RWPE1 (cell line): Measurements from ENCODE around the gene OR9Q1.

Source experiments
- CTCF ChIA-PET: fragments of 350-600 bp; sonication (Branson Sonifier 250); formaldehyde crosslinking; extraction: SDS; loops from one replicate; lab custom pipeline; 2021; lab: Yijun Ruan, JAX
- POLR2A ChIA-PET: fragments of 400-600 bp; formaldehyde crosslinking; extraction: SDS; loops from one replicate; lab custom pipeline; 2020; ENCODE audit warnings: antibody characterized with exemption; ENCODE audit not compliant: low non-redundant PET; lab: Yijun Ruan, JAX
- DNase-seq: peaks from one replicate; pipeline ENCODE4 v3.0.0; 2012; ENCODE audit warnings: low spot score
- H3K27ac ChIP-seq: fragments of 450-650 bp; 2 replicates; pipeline ENCODE4 v1.5.1; 2017
- CTCF ChIP-seq: fragments of 450-650 bp; conservative IDR thresholded peaks from 2 replicates; pipeline ENCODE4 v1.5.1; 2017; ENCODE audit warnings: low read depth, mild to moderate bottlenecking

The OR9Q1 gene

GRCh38 chr11:58003591-58003990 lies 20.1 kb upstream of the OR9Q1 start:
- ChIA-PET POLR2A (no interaction called here), CTCF (interaction anchor here (0.6 to 0.7 kb wide), 2 partner anchors 547 to 653 kb away, joined by 3 read pairs; no protein-coding TSS in a partner anchor)
- no peak overlapping the region for H3K27ac ChIP-seq

GRCh38 chr11:58004664-58005063 lies 19.0 kb upstream of the OR9Q1 start:
- TF ChIP-seq CTCF: no peak
- CTCF ChIA-PET: no interaction called here
- DNase-seq: no peak

More at GRCh38 chr11:58003591-58003990, 20.1 kb upstream of the OR9Q1 start:
- no peak for TF ChIP-seq CTCF
- no peak for DNase-seq

GRCh38 chr11:58006940-58007339 lies 16.7 kb upstream of the OR9Q1 start:
- ChIA-PET POLR2A (no interaction called here), CTCF (interaction anchor here (0.6 to 0.8 kb wide), 2 partner anchors 38 to 188 kb away, joined by 3 read pairs; no protein-coding TSS in a partner anchor)
- DNase-seq: peak; percentile 4
- no peak overlapping the region for H3K27ac ChIP-seq
- no peak for TF ChIP-seq CTCF

More at GRCh38 chr11:58004664-58005063, 19.0 kb upstream of the OR9Q1 start:
- POLR2A ChIA-PET: no interaction called here
- H3K27ac ChIP-seq: no peak overlapping the region

- no peak for DNase-seq
- H3K27ac ChIP-seq: no peak overlapping the region
- CTCF ChIA-PET: no interaction called here
- TF ChIP-seq CTCF: no peak
- POLR2A ChIA-PET: no interaction called here
Observed at GRCh38 chr11:58011771-58012170, 11.9 kb upstream of the OR9Q1 start.

GRCh38 chr11:58024601-58025091 lies 965 bp downstream of the OR9Q1 start:
- H3K27ac ChIP-seq: no peak overlapping the region
- ChIA-PET POLR2A (no interaction called here), CTCF (no interaction called here)
- no peak for DNase-seq
- no peak for TF ChIP-seq CTCF

GRCh38 chr11:58027341-58027740 lies 3.7 kb downstream of the OR9Q1 start:
- ChIA-PET CTCF (no interaction called here), POLR2A (no interaction called here)
- no peak for TF ChIP-seq CTCF
- no peak for DNase-seq
- H3K27ac ChIP-seq: no peak overlapping the region
